GM12891 (cell line): ENCODE measurements around the gene TAGAP.
A peak's percentile ranks its signal among the peaks of the same experiment; 100 is the strongest.

Source experiments
- POLR2A ChIP-seq: IDR thresholded peaks from 2 replicates; pipeline ENCODE4 v1.6.1; 2011; ENCODE audit warnings: low read depth, low read length, control low read depth
- POLR2AphosphoS5 ChIP-seq: IDR thresholded peaks from 2 replicates; pipeline ENCODE4 v1.6.1; 2011; ENCODE audit warnings: low read depth, low read length, control low read depth
- SPI1 ChIP-seq: IDR thresholded peaks from 2 replicates; pipeline ENCODE4 v1.6.1; 2011; ENCODE audit warnings: low read depth, low read length, control low read depth
- TAF1 ChIP-seq: IDR thresholded peaks from 2 replicates; pipeline ENCODE4 v1.6.1; 2011; ENCODE audit warnings: low read depth, low read length, control low read depth

GRCh38 chr6:159038914-159039884, 5.6 kb downstream of the TAGAP start:
- no peak for TF ChIP-seq POLR2A
- TF ChIP-seq TAF1 = no peak
- TF ChIP-seq SPI1 = peak; percentile 95
- no peak for TF ChIP-seq POLR2AphosphoS5
